GM12873 (cell line): Measurements from ENCODE around the gene ENTREP1.

Experiments used
- CTCF ChIP-seq: IDR thresholded peaks from 2 replicates; pipeline ENCODE4 v1.5.1; 2012; ENCODE audit warnings: low read depth, mild to moderate bottlenecking, moderate library complexity, low read length, control low read depth; ENCODE audit not compliant: insufficient read depth; ENCODE audit errors: missing control alignments

ENTREP1 gene

DNA sequence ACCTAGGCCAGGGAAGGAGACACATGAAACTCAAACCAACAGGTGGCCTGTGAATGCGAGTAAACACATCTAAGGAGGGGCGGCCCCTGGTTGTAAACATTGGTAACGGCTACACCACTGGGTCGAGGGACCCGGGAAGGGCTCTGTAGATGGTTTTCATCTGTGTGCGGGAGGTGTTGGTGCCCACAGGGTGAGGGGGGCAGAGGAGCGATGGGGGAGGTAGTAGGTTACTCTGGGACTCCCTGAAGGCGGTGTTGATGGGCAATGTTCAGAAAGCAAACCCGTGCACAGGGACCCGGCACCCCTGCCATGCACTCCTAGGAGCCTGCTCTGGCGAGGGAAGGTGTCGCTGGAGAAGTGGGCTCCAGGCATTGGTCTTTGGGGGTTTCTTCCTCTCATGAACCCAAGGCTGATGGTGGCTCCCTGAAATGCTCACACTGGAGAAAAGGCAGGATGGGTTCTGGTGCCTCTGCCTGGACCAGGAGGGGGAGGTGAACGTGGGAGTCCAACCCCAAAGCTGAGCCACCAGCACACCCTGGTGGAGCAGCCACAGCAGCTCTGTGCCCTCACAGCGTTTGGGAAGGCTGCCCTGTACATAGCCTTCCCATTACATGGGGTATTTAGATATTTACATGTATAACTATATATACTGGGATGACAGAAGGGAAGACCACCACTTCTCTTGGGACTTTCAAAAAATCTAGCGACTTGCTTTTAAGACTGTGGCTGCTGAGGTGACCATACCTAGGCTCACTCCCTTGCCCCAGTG lies 103.2 kb downstream of the ENTREP1 start:
- TF ChIP-seq CTCF, result no peak

DNA sequence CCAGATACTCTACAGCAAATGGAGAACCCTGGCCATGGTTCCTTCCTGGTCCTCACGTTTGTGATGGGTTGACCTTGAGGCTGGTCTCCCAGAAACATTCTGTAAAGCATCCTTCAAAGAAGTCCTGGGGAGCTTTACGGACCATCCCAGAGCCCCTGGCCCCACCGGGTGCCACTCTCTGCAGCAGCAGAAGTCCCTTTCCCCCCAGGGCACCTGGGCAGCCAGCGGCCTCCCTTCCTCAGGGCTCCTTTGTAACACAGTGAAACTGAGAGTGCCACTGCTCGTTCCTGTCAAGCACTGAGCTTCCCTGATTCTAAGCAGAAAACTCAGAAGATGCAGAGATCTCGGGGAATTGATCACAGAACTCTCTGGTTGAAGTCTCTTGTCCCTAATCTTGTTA lies 104.3 kb downstream of the ENTREP1 start:
- TF ChIP-seq CTCF, result no peak

GRCh38 chr9:69430206-69430605 lies 105.2 kb downstream of the ENTREP1 start:
- TF ChIP-seq CTCF, result no peak

GRCh38 chr9:69431203-69431602 lies 106.2 kb downstream of the ENTREP1 start:
- no peak for TF ChIP-seq CTCF

DNA sequence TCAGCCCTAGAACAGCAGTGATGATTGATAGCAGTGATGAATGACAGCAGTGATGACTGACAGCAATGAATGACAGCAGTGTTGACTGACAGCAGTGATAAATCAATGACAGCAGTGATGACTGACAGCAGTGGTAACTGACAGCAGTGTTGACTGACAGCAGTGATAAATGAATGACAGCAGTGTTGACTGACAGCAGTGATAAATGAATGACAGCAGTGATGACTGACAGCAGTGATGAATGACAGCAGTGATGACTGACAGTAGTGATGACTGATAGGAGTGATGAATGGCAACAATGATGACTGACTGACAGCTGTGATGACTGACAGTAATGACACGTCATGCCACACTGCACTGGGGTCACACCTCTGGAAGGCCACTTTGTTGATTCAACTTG lies 106.8 kb downstream of the ENTREP1 start:
- no peak for TF ChIP-seq CTCF

GRCh38 chr9:69432623-69433022 lies 107.6 kb downstream of the ENTREP1 start:
- no peak for TF ChIP-seq CTCF

- no peak for TF ChIP-seq CTCF
Measured at GRCh38 chr9:69433392-69433791, 108.4 kb downstream of the ENTREP1 start.

DNA sequence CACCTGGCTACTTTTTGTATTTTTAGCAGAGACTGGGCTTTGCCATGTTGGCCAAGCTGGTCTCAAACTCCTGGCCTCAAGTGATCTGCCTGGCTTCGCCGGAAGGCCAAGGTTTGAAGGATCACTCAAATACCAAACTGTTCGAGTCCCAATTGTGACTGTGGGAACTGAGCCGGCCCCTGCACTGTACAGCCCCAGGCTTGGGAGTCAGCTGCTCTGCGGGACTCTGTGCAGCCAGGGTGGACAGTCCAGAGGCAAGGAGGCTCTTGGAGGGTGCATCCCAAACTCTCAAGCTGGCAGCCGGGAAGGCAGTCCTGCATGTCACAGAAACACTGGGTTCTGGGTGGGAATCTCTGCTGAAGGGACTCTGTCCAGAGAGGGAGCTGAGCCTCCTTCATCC lies 109.0 kb downstream of the ENTREP1 start:
- TF ChIP-seq CTCF, result no peak
